ENCODE measurements around the gene ITIH2. TPM values are rescaled to one million over a fixed set of nuclear protein-coding genes. Genes with fewer than 3 reads are reported as not detected.
A peak's percentile ranks its signal among the peaks of the same experiment; 100 is the strongest.
"Not testable (repeated sequence)": the region's sequence is repeated elsewhere in the genome, so short reads cannot be mapped to it uniquely, and the experiment has no call there.

The ITIH2 gene
- not detected in 3 replicates for total RNA-seq

- Mint-ChIP-seq H3K36me3 (no peaks in the 10 kb centered on the region), H3K27me3 (ENCODE audit: low read depth) (peaks cover 48% of the 10 kb centered on the region), H3K27ac (no peak within 1 kb of the TSS), H3K4me1 (no peaks in the 10 kb centered on the region), H3K4me3 (no peak within 1 kb of the TSS), H3K9me3 (no peaks in the 10 kb centered on the region)
- TF ChIP-seq CTCF (IDR thresholded peaks at IDR 0.05; ENCODE audit: unreplicated experiment), result no peak
- DNase-seq (ENCODE audit: low spot score in 2 of 2, unreplicated experiment in 2 of 2), result no peak
Observed at GRCh38 chr10:7703140-7703539, at the start of gene ITIH2. ITIH2 (plus strand) TSS chr10:7703316; CDS start chr10:7703435, 119 bp downstream.

- H3K27ac Mint-ChIP-seq; H3K9me3 Mint-ChIP-seq; H3K4me3 Mint-ChIP-seq; H3K36me3 Mint-ChIP-seq; H3K4me1 Mint-ChIP-seq; DNase-seq (ENCODE audit: low spot score in 2 of 2, unreplicated experiment in 2 of 2); H3K27me3 Mint-ChIP-seq (ENCODE audit: low read depth): not testable (repeated sequence)
Observed at GRCh38 chr10:7657079-7657478, 46.0 kb upstream of the ITIH2 start.

- Mint-ChIP-seq H3K4me1 (peaks cover 8% of the 10 kb centered on the region), H3K27ac (no peak overlapping the region), H3K9me3 (no peaks in the 10 kb centered on the region), H3K27me3 (ENCODE audit: low read depth) (peaks cover 5% of the 10 kb centered on the region), H3K4me3 (no peak overlapping the region), H3K36me3 (no peaks in the 10 kb centered on the region)
- DNase-seq (ENCODE audit: low spot score in 2 of 2, unreplicated experiment in 2 of 2), result no peak
- TF ChIP-seq CTCF (IDR thresholded peaks at IDR 0.05; ENCODE audit: unreplicated experiment), result no peak
Observed at GRCh38 chr10:7657552-7657951, 45.6 kb upstream of the ITIH2 start.

GRCh38 chr10:7659560-7659959, 43.6 kb upstream of the ITIH2 start:
- H3K27ac Mint-ChIP-seq, result peak overlapping the region; percentile 58
- H3K4me1 Mint-ChIP-seq, result peaks cover 8% of the 10 kb centered on the region
- no peaks in the 10 kb centered on the region for H3K36me3 Mint-ChIP-seq
- no peak for TF ChIP-seq CTCF (IDR thresholded peaks at IDR 0.05; ENCODE audit: unreplicated experiment)
- peaks cover 13% of the 10 kb centered on the region for H3K27me3 Mint-ChIP-seq (ENCODE audit: low read depth)
- DNase-seq (ENCODE audit: low spot score in 2 of 2, unreplicated experiment in 2 of 2), result no peak
- H3K4me3 Mint-ChIP-seq, result no peak overlapping the region
- H3K9me3 Mint-ChIP-seq, result no peaks in the 10 kb centered on the region

GRCh38 chr10:7662522-7662921, 40.6 kb upstream of the ITIH2 start:
- no peak for DNase-seq (ENCODE audit: low spot score in 2 of 2, unreplicated experiment in 2 of 2)
- H3K27me3 Mint-ChIP-seq (ENCODE audit: low read depth), result peaks cover 31% of the 10 kb centered on the region
- no peaks in the 10 kb centered on the region for H3K36me3 Mint-ChIP-seq
- no peak overlapping the region for H3K27ac Mint-ChIP-seq
- no peak overlapping the region for H3K4me3 Mint-ChIP-seq
- no peaks in the 10 kb centered on the region for H3K9me3 Mint-ChIP-seq
- TF ChIP-seq CTCF (IDR thresholded peaks at IDR 0.05; ENCODE audit: unreplicated experiment), result no peak
- peaks cover 20% of the 10 kb centered on the region for H3K4me1 Mint-ChIP-seq

GRCh38 chr10:7664707-7665106, 38.4 kb upstream of the ITIH2 start:
- Mint-ChIP-seq H3K9me3 (no peaks in the 10 kb centered on the region), H3K27ac (no peak overlapping the region), H3K4me3 (no peak overlapping the region), H3K36me3 (no peaks in the 10 kb centered on the region), H3K27me3 (ENCODE audit: low read depth) (peaks cover 49% of the 10 kb centered on the region), H3K4me1 (peaks cover 22% of the 10 kb centered on the region)
- DNase-seq (ENCODE audit: low spot score in 2 of 2, unreplicated experiment in 2 of 2), result no peak
- no peak for TF ChIP-seq CTCF (IDR thresholded peaks at IDR 0.05; ENCODE audit: unreplicated experiment)

Measured in mesothelial cell of epicardium (in vitro differentiated cells).